ENCODE results near the gene IL27RA. TPM values are rescaled to one million over a fixed set of nuclear protein-coding genes. Genes with fewer than 3 reads are reported as not detected.
A peak's percentile ranks its signal among the peaks of the same experiment; 100 is the strongest.

The IL27RA gene
- total and polyA plus RNA-seq, 12 donors = 1.2 to 5.2 (median 3.7) TPM

- intact Hi-C loops (cut with DNase I) = no loop called here
- peaks cover 0 to 5% (median 0%) of the 10 kb centered on the region in 3 donors for H3K9me3 ChIP-seq (replicated peaks in 1 of 3)
- peaks cover 0 to 22% of the 10 kb centered on the region in 2 donors for H3K36me3 ChIP-seq (replicated peaks in 1 of 2)
- peak overlapping the region in 2 of 4 donors; percentile 64 to 92 for H3K4me3 ChIP-seq
- TF ChIP-seq CTCF (IDR thresholded peaks at IDR 0.05) = no peak
- TF ChIP-seq POLR2A (IDR thresholded peaks at IDR 0.05) = no peak
- DNase-seq = peak in 1 of 7 donors; percentile 47
- H3K4me1 ChIP-seq (replicated peaks in 1 of 2) = peaks cover 0 to 21% of the 10 kb centered on the region in 2 donors
- H3K27ac ChIP-seq = peak overlapping the region in 4 of 5 donors; percentile 91 to 98 (median 94)
- no peaks in the 10 kb centered on the region for H3K27me3 ChIP-seq
- WGBS, 4 donors = 16 to 22% (median 18%) methylated on average over 15 of the region's 15 CpGs
These were observed 60.4 kb downstream of the IL27RA start for GRCh38 chr19:14091813-14092462.

- H3K27me3 ChIP-seq = no peaks in the 10 kb centered on the region
- H3K36me3 ChIP-seq (replicated peaks in 1 of 2) = peaks cover 0 to 30% of the 10 kb centered on the region in 2 donors
- 93 to 96% (median 95%) methylated on average over 7 to 9 of the region's 9 CpGs for WGBS, 4 donors
- intact Hi-C loops (cut with DNase I) = no loop called here
- H3K27ac ChIP-seq = no peak overlapping the region
- H3K4me1 ChIP-seq (replicated peaks in 1 of 2) = peaks cover 0 to 21% of the 10 kb centered on the region in 2 donors
- no peak for DNase-seq
- no peak for TF ChIP-seq CTCF (IDR thresholded peaks at IDR 0.05)
- TF ChIP-seq POLR2A (IDR thresholded peaks at IDR 0.05) = no peak
- no peak overlapping the region for H3K4me3 ChIP-seq
- H3K9me3 ChIP-seq (replicated peaks in 1 of 3) = peaks cover 0 to 5% (median 0%) of the 10 kb centered on the region in 3 donors
These were observed 61.7 kb downstream of the IL27RA start for GRCh38 chr19:14093117-14093823.

- intact Hi-C loops (cut with DNase I) = no loop called here
- peak; percentile 54 to 87 (median 82) for DNase-seq
- 37 to 46% (median 43%) methylated on average over 7 of the region's 7 CpGs for WGBS, 4 donors
- peaks cover 0 to 5% (median 0%) of the 10 kb centered on the region in 3 donors for H3K9me3 ChIP-seq (replicated peaks in 1 of 3)
- H3K4me3 ChIP-seq = no peak overlapping the region
- H3K36me3 ChIP-seq (replicated peaks in 1 of 2) = peaks cover 0 to 39% of the 10 kb centered on the region in 2 donors
- peak overlapping the region in 3 of 5 donors; percentile 31 to 64 (median 63) for H3K27ac ChIP-seq
- no peaks in the 10 kb centered on the region for H3K27me3 ChIP-seq
- peaks cover 0 to 16% of the 10 kb centered on the region in 2 donors for H3K4me1 ChIP-seq (replicated peaks in 1 of 2)
- TF ChIP-seq CTCF (IDR thresholded peaks at IDR 0.05) = no peak
- TF ChIP-seq POLR2A (IDR thresholded peaks at IDR 0.05) = no peak
These were observed 63.3 kb downstream of the IL27RA start for GRCh38 chr19:14094854-14095253.

- Histone ChIP-seq H3K4me1 (replicated peaks in 1 of 2) (peaks cover 0 to 14% of the 10 kb centered on the region in 2 donors), H3K27me3 (no peaks in the 10 kb centered on the region), H3K36me3 (replicated peaks in 1 of 2) (peaks cover 0 to 55% of the 10 kb centered on the region in 2 donors), H3K4me3 (no peak overlapping the region), H3K27ac (no peak overlapping the region), H3K9me3 (replicated peaks in 1 of 3) (peaks cover 0 to 5% (median 0%) of the 10 kb centered on the region in 3 donors)
- intact Hi-C loops (cut with DNase I) = no loop called here
- WGBS, 4 donors = 92 to 97% (median 94%) methylated on average over 6 to 11 of the region's 11 CpGs
- peak in 1 of 7 donors; percentile 31 for DNase-seq
- no peak for TF ChIP-seq CTCF (IDR thresholded peaks at IDR 0.05)
- TF ChIP-seq POLR2A (IDR thresholded peaks at IDR 0.05) = no peak
These were observed 64.9 kb downstream of the IL27RA start for GRCh38 chr19:14096272-14096992.

Data from adrenal gland (tissue), 12 donors.